Tibial nerve (tissue), 4 donors: Measurements from ENCODE around the gene DLX1.

Source experiments
- EP300 ChIP-seq, 2 donors: sonication (generic); formaldehyde crosslinking; IDR thresholded peaks; one replicate each; pipeline ENCODE4 v1.6.1; 2017; ENCODE audit warnings: antibody characterized with exemption in 2 of 2, mild to moderate bottlenecking in 1 of 2
- TF ChIP-seq, protein P1 (sequence below), 5 experiments: fragments of 200-600 bp in 3 of 5; fragments of 450-650 bp in 2 of 5; sonication (generic) in 3 of 5; IDR thresholded peaks; one replicate each; pipeline ENCODE4 v1.5.1; 2016 to 2019; ENCODE audit warnings: antibody characterized with exemption in 5 of 5, mild to moderate bottlenecking in 3 of 5, moderate library complexity in 2 of 5

DNA sequence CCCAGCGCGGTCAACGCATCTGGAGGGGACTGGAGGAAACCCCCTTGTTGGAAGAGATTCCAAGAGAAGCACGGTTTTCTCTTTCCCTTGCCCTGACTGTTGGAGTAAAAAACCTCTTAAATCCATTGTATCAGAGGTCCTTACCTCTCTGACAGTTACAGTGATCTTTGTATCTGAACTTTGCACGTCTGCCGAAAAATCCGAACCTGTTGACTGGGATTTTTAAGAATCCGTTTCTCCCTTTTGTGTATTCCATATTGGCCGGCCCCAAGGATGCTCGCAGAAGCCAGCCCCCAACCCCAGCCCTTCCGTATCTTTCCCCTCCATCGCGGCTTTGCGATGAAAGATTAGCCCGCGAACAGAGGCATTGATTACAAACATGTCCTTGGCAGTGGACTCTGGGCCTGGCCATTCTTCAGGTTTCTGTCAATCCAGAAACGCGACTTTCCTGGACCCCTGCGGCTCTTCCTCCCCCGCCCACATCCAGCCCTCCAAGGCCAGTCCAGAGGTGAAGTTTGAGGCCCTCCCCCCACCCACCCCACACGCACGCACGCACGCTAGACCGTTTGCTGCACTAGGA is 4.6 kb upstream of the DLX1 start:
- TF ChIP-seq, protein P1, sequence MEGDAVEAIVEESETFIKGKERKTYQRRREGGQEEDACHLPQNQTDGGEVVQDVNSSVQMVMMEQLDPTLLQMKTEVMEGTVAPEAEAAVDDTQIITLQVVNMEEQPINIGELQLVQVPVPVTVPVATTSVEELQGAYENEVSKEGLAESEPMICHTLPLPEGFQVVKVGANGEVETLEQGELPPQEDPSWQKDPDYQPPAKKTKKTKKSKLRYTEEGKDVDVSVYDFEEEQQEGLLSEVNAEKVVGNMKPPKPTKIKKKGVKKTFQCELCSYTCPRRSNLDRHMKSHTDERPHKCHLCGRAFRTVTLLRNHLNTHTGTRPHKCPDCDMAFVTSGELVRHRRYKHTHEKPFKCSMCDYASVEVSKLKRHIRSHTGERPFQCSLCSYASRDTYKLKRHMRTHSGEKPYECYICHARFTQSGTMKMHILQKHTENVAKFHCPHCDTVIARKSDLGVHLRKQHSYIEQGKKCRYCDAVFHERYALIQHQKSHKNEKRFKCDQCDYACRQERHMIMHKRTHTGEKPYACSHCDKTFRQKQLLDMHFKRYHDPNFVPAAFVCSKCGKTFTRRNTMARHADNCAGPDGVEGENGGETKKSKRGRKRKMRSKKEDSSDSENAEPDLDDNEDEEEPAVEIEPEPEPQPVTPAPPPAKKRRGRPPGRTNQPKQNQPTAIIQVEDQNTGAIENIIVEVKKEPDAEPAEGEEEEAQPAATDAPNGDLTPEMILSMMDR (IDR thresholded peaks at IDR 0.05) = no peak
- TF ChIP-seq EP300 (IDR thresholded peaks at IDR 0.05) = no peak
